ENCODE results near the gene URAD.

Gene URAD

DNA sequence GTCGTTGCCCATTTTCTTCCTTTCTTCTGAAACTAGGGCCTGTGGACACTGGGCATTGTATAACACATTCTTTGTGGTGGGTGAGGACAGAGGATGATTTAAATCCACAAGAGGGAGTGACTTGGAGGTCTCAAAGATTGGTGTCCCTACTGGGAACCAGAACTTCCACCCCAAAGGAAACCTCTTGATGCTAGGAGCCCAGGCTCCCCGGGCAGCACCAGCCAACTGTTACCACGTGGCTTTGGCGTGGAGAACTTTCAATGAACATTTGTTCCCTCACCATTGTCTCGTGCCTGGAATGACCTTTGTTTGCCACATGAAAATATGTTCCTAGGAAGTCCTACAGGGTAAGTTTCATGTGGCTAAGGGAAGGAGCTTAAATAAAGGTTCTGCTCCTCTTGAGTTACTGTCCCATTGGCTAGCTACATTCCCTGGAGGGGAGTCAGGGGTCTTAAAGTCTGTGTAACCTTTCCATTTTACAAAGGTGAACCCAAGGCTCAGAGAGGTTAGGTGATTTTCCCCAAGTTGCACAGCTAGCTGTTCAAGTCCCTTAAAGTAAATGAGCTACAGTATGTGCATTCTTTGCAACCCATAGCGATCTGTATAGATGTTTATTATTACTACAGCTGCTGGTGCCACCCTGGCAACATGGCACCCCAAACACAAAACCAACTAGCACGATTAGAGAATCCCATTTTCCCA is 14.4 kb downstream of the URAD start:
- no peak for DNase-seq (ENCODE audit: low read depth)
- no peak for TF ChIP-seq CTCF (conservative IDR thresholded peaks at IDR 0.05; ENCODE audit: low read depth, low read length)
- no peak overlapping the region for H3K4me3 ChIP-seq (ENCODE audit: low read depth, low read length)

GRCh38 chr13:27973291-27973690 is 15.2 kb downstream of the URAD start:
- no peak overlapping the region for H3K4me3 ChIP-seq (ENCODE audit: low read depth, low read length)
- TF ChIP-seq CTCF (conservative IDR thresholded peaks at IDR 0.05; ENCODE audit: low read depth, low read length): no peak
- DNase-seq (ENCODE audit: low read depth): no peak

DNA sequence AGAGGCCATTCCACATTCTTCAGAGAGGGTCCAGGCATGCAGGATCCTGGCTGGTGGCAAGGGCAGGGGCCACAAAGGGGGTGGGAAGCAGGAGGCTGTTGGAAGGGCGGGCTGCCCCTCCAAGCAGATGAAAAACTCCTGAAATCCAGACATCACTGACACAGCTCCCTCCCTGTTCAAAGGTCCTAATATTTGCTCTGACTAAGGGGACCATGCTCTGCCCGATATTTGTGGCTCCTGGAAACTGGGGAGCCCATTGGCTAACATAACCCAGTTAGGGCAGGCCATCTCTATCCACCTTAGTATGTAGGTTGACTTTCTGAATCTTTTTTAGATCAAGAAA is 16.0 kb downstream of the URAD start:
- no peak overlapping the region for H3K4me3 ChIP-seq (ENCODE audit: low read depth, low read length)
- TF ChIP-seq CTCF (conservative IDR thresholded peaks at IDR 0.05; ENCODE audit: low read depth, low read length): no peak
- no peak for DNase-seq (ENCODE audit: low read depth)

GRCh38 chr13:27971776-27972477 is 16.6 kb downstream of the URAD start:
- DNase-seq (ENCODE audit: low read depth): no peak
- no peak for TF ChIP-seq CTCF (conservative IDR thresholded peaks at IDR 0.05; ENCODE audit: low read depth, low read length)
- no peak overlapping the region for H3K4me3 ChIP-seq (ENCODE audit: low read depth, low read length)

DNA sequence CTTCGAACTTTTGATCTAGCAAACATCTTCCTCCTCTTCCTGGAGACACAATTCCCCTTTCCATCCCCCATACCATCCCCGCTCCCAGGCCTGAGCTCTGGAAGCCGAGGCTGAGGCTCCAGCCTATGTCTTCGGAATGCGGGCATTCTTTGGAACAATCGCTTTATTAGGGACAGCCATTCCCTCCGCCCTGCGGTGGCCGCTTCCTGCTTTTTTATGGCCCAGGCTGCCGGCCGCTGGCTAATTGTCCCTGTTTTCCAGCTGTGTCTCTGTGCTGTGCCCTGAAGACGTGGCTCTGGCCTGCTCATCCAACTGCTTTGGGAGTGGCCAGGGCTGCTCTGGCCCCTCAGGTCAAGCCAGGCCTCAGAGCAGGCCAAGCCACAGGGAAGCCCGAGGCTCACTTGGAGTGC is 17.3 kb downstream of the URAD start:
- H3K4me3 ChIP-seq (ENCODE audit: low read depth, low read length): no peak overlapping the region
- no peak for TF ChIP-seq CTCF (conservative IDR thresholded peaks at IDR 0.05; ENCODE audit: low read depth, low read length)
- no peak for DNase-seq (ENCODE audit: low read depth)

DNA sequence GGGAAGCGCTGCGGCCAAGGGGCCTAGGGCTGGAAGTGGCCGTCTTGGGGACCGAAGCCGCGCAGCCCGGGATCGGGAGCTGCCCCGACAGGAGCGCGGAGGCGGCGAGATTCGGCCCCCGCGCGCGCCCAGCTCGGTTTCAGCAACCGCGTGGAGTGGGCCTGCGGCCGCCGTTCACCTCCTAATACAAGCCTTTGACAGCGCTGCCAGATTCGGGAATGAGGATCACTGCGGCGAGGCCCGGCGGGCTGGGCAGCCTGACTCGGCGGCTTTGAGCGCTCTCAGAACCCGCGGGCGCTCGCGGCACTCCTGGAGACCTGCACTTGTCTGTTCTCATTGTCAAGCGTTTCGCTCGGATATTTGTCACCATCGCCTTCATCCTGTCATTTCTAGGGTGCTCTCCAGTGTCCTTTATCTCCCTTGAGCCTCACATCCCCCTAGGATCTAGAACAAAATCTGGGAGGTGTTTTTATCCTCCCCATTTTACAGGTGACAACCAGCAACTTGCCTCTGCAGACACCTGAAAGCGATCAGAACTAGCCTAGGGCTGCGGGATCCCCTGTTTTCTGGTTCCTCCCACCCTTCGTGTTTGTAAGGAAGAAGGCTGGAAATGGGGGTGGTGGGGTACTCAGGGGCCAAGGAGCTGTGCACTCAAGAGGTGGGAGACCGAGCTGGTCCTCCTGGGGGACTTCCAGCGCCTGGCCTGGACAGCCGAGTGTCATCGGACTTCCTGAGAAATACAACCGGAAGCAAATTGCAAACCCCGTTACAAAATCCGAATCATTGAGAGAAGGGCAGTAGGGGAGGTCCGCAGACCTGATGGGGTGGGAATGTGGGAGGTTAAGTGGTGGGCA is 17.9 kb downstream of the URAD start:
- no peak for TF ChIP-seq CTCF (conservative IDR thresholded peaks at IDR 0.05; ENCODE audit: low read depth, low read length)
- H3K4me3 ChIP-seq (ENCODE audit: low read depth, low read length): no peak overlapping the region
- DNase-seq (ENCODE audit: low read depth): no peak
